Kidney tubule cell (primary cell): ENCODE measurements around the gene DHX35.

Experiments used
- DNase-seq: peaks from one replicate; pipeline ENCODE4 v3.0.0-alpha.2; 2018; ENCODE audit warnings: low spot score

The DHX35 gene

GRCh38 chr20:39059036-39059435, 96.9 kb downstream of the DHX35 start:
- no peak for DNase-seq

- DNase-seq: no peak
Observed at GRCh38 chr20:39066471-39067242, 104.5 kb downstream of the DHX35 start.

- peak; percentile 7 for DNase-seq
Observed at GRCh38 chr20:39067526-39068216, 105.5 kb downstream of the DHX35 start.

- no peak for DNase-seq
Observed at GRCh38 chr20:39069976-39070375, 107.8 kb downstream of the DHX35 start.

GRCh38 chr20:39070484-39071231, 108.5 kb downstream of the DHX35 start:
- DNase-seq: peak; percentile 66

GRCh38 chr20:39072132-39072531, 110.0 kb downstream of the DHX35 start:
- DNase-seq: no peak

GRCh38 chr20:39072653-39073052, 110.5 kb downstream of the DHX35 start:
- DNase-seq: no peak

- DNase-seq: no peak
Observed at GRCh38 chr20:39075731-39076130, 113.6 kb downstream of the DHX35 start.

- DNase-seq: no peak
Observed at GRCh38 chr20:39076958-39077357, 114.8 kb downstream of the DHX35 start.

GRCh38 chr20:39080326-39080725, 118.2 kb downstream of the DHX35 start:
- DNase-seq: no peak

GRCh38 chr20:39081255-39081654, 119.1 kb downstream of the DHX35 start:
- DNase-seq: peak; percentile 66

- no peak for DNase-seq
Observed at GRCh38 chr20:39082622-39083398, 120.7 kb downstream of the DHX35 start.

- no peak for DNase-seq
Observed at GRCh38 chr20:39083761-39084160, 121.6 kb downstream of the DHX35 start.

GRCh38 chr20:39089029-39089428, 126.9 kb downstream of the DHX35 start:
- no peak for DNase-seq
